Effector memory CD4-positive, alpha-beta T cell (primary cell): ENCODE results near the gene MAPK10.
"Not testable (repeated sequence)": the region's sequence is repeated elsewhere in the genome, so short reads cannot be mapped to it uniquely, and the experiment has no call there.

Experiments used
- DNase-seq, 3 donors: peaks; one replicate each; pipeline ENCODE4 v3.0.0-alpha.2; 2020
- H3K27ac ChIP-seq: 2 replicates; pipeline ENCODE4 v1.7.0; 2013; ENCODE audit warnings: mild to moderate bottlenecking, low read length, moderate library complexity; ENCODE audit not compliant: insufficient read depth, poor library complexity, severe bottlenecking
- H3K27me3 ChIP-seq: replicated peaks from 2 replicates; pipeline ENCODE4 v1.7.0; 2013; ENCODE audit warnings: mild to moderate bottlenecking, low read length; ENCODE audit not compliant: insufficient read depth, control insufficient read depth, poor library complexity, severe bottlenecking
- H3K36me3 ChIP-seq: 2 replicates; pipeline ENCODE4 v1.7.0; 2013; ENCODE audit warnings: mild to moderate bottlenecking, low read length, moderate library complexity; ENCODE audit not compliant: control insufficient read depth, insufficient read depth
- H3K4me1 ChIP-seq: 2 replicates; pipeline ENCODE4 v1.7.0; 2013; ENCODE audit warnings: low read length, mild to moderate bottlenecking; ENCODE audit not compliant: control insufficient read depth, insufficient read depth, poor library complexity, severe bottlenecking
- H3K4me3 ChIP-seq: 2 replicates; pipeline ENCODE4 v1.7.0; 2013; ENCODE audit warnings: low read length, low read depth, mild to moderate bottlenecking; ENCODE audit not compliant: insufficient read depth, poor library complexity, severe bottlenecking
- H3K9me3 ChIP-seq: 2 replicates; pipeline ENCODE4 v1.7.0; 2013; ENCODE audit warnings: mild to moderate bottlenecking, low read length, moderate library complexity; ENCODE audit not compliant: control insufficient read depth

MAPK10 gene

DNA sequence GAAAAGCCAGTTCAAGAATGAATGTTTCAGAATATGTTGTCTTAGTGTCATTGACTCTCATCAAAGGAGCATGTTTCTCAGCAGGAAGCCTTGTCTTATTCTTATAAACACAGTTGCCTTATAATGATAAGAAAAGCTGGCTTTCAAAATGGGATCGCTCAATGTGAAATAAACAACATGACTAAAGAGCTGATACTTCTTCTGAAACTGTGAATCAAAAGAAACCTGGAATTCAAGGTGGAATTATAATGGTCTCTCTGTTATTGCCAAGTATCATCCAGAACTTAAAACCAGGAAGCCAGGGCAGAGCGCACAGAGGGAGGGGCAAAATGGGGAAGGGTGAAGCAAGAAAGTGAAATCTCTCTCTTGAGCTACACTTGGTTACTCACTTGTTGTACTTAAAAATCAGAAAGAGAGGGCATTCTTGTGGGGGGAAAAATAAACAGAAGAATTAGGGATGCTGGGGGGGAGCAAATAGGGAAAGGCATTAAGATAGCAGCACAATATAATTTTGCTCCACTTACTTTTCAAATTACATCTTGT is 270.0 kb downstream of the MAPK10 start:
- Histone ChIP-seq H3K4me1 (no peaks in the 10 kb centered on the region), H3K36me3 (no peaks in the 10 kb centered on the region), H3K27ac (no peak overlapping the region), H3K4me3 (no peak overlapping the region), H3K27me3 (no peaks in the 10 kb centered on the region), H3K9me3 (no peaks in the 10 kb centered on the region)
- no peak for DNase-seq

GRCh38 chr4:86089053-86089452 is 270.8 kb downstream of the MAPK10 start:
- DNase-seq = no peak
- Histone ChIP-seq H3K9me3 (no peaks in the 10 kb centered on the region), H3K4me3 (no peak overlapping the region)

GRCh38 chr4:86075796-86076195 is 284.1 kb downstream of the MAPK10 start:
- not testable (repeated sequence) for DNase-seq, H3K9me3 ChIP-seq, H3K4me3 ChIP-seq, H3K36me3 ChIP-seq, H3K4me1 ChIP-seq, H3K27ac ChIP-seq, H3K27me3 ChIP-seq

More at GRCh38 chr4:86089053-86089452, 270.8 kb downstream of the MAPK10 start:
- H3K27me3 ChIP-seq = no peaks in the 10 kb centered on the region
- H3K4me1 ChIP-seq = no peaks in the 10 kb centered on the region
- no peak overlapping the region for H3K27ac ChIP-seq
- no peaks in the 10 kb centered on the region for H3K36me3 ChIP-seq

DNA sequence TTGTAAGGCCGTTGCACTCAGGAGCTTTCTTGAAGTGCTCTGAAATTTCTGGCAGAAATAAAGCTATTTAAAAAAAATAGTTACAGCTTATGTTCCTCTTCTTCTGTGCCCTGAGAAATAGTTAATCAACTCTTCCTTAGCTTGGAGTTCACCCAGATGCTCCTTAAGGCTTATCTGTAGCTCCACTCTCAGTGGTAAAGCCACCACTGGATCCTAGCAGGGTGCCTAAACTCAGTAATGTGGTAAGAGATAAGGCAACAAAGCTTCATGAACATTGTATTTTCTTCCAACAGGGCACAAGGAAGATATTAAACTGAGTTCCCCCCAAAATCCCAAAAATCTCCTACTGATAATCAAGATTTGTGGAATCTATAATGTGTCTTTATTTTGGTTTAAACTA is 299.5 kb downstream of the MAPK10 start:
- no peaks in the 10 kb centered on the region for H3K4me1 ChIP-seq
- H3K4me3 ChIP-seq = no peak overlapping the region
- H3K27ac ChIP-seq = no peak overlapping the region
- no peaks in the 10 kb centered on the region for H3K36me3 ChIP-seq
- no peaks in the 10 kb centered on the region for H3K27me3 ChIP-seq
- H3K9me3 ChIP-seq = no peaks in the 10 kb centered on the region
- no peak for DNase-seq

GRCh38 chr4:86058621-86059020 is 301.2 kb downstream of the MAPK10 start:
- Histone ChIP-seq H3K9me3 (no peaks in the 10 kb centered on the region), H3K27ac (no peak overlapping the region), H3K4me3 (no peak overlapping the region), H3K36me3 (no peaks in the 10 kb centered on the region), H3K4me1 (no peaks in the 10 kb centered on the region), H3K27me3 (no peaks in the 10 kb centered on the region)
- DNase-seq = no peak

GRCh38 chr4:86055898-86056297 is 304.0 kb downstream of the MAPK10 start:
- Histone ChIP-seq H3K9me3 (no peaks in the 10 kb centered on the region), H3K27ac (no peak overlapping the region), H3K4me3 (no peak overlapping the region), H3K4me1 (no peaks in the 10 kb centered on the region), H3K27me3 (no peaks in the 10 kb centered on the region), H3K36me3 (no peaks in the 10 kb centered on the region)
- no peak for DNase-seq

- H3K27ac ChIP-seq = no peak overlapping the region
- H3K4me3 ChIP-seq = no peak overlapping the region
- H3K4me1 ChIP-seq = no peaks in the 10 kb centered on the region
- H3K9me3 ChIP-seq = no peaks in the 10 kb centered on the region
- no peaks in the 10 kb centered on the region for H3K36me3 ChIP-seq
- DNase-seq = no peak
- no peaks in the 10 kb centered on the region for H3K27me3 ChIP-seq
Observed at GRCh38 chr4:86054286-86055032, 305.4 kb downstream of the MAPK10 start.

- Histone ChIP-seq H3K4me1 (no peaks in the 10 kb centered on the region), H3K4me3 (no peak overlapping the region), H3K27ac (no peak overlapping the region), H3K36me3 (no peaks in the 10 kb centered on the region), H3K9me3 (no peaks in the 10 kb centered on the region), H3K27me3 (no peaks in the 10 kb centered on the region)
- no peak for DNase-seq
Observed at GRCh38 chr4:86050496-86050895, 309.4 kb downstream of the MAPK10 start.

GRCh38 chr4:86048426-86048825 is 311.4 kb downstream of the MAPK10 start:
- H3K4me1 ChIP-seq = no peaks in the 10 kb centered on the region
- no peak overlapping the region for H3K27ac ChIP-seq
- no peaks in the 10 kb centered on the region for H3K9me3 ChIP-seq
- no peak for DNase-seq
- no peaks in the 10 kb centered on the region for H3K27me3 ChIP-seq
- no peaks in the 10 kb centered on the region for H3K36me3 ChIP-seq
- no peak overlapping the region for H3K4me3 ChIP-seq

- Histone ChIP-seq H3K4me1 (no peaks in the 10 kb centered on the region), H3K4me3 (no peak overlapping the region), H3K27me3 (no peaks in the 10 kb centered on the region), H3K9me3 (no peaks in the 10 kb centered on the region), H3K36me3 (no peaks in the 10 kb centered on the region), H3K27ac (no peak overlapping the region)
- no peak for DNase-seq
Observed at GRCh38 chr4:86044593-86044985, 315.3 kb downstream of the MAPK10 start.
